Amniotic stem cell (primary cell): Measurements from ENCODE around the gene EIF6.

Source experiments
- DNase-seq: peaks from one replicate; lab custom pipeline; 2025; lab: John Stamatoyannopoulos, UW

Gene EIF6

DNA sequence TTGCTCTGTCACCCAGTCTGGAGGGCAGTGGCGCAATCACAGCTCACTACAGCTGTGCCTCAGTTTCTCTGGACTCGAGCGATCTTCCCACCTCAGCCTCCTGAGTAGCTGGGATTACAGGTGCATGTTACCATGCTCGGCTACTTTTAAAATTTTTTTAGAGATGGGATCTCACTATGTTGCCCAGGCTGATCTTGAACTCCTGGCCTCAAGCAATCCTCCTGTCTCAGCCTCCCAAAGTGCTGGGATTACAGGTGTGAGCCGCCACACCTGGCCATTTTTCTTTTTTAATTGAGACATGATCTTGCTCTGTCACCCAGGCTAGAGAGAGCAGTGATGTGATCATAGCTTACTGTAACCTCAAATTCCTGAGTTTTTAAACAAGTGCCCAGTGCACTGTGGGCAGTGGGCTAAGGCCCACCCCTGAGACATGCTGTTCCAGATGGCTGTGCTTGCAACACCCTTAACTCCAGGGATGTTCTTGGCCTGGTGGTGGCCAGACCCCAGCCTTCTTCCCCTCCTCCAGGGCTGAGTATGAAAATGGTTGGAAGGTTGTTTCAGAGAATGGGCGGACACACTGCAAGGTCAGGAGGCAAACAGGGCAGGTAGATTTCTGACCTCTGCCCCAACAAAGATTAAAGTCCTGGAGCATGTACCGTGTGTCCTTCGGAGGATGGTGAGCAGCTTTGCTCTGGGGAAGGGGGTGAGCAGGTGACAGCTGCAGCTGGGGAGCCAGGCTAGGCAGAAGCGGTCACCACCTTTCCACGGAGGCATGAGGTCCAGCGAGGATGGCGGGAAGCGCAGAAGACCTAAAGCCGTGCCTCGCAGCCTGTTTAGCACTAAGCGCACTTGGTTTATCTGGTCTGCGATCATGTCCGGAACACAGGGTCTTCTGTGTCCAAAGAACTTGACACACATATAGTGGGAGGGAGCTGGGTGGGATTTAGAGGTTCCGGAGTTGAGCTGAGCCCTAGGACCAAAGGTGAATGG, 9.0 kb upstream of the EIF6 start:
- no peak for DNase-seq

DNA sequence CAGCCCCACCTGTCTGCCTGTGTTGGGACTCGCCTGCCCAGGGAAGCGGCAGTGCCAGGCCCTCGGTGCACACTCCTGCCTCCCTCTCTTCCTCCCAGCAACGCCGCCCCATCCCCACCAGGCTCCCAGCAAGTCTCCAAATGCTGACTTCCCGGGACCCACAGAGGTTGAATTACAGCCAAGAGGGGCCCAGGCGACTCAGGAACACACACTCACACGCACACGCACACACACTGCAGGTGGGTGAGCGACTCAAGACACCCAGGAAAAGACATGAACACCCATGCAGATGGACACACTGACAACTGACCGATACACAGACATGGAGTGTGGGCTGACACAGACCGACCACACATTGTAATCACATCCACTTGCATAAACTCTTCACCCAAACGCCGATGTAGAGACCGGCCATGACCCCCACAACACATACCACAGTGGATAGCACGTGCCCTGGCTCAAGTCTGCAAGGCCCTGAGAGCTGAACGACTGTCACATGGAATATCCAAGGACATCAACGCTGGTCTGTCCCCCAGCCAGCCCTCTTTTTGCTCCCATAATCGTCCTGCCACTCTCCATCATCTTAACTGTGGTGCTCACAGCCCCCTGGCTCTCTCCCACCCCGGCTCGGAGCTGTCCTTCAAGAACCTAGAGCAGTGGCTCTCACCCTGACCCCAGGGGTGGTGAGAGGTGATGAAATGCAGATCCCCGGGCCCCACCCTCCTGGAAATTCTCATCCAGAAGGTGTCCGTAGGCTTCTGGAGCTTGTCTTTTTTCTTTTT, 8.1 kb upstream of the EIF6 start:
- no peak for DNase-seq

GRCh38 chr20:35291654-35292503, 7.3 kb upstream of the EIF6 start, which contains the start of gene FAM83C:
Gene FAM83C, minus strand, starts transcription at chr20:35292425. Its CDS starts 121 bp downstream, at chr20:35292304.
- DNase-seq, result no peak

DNA sequence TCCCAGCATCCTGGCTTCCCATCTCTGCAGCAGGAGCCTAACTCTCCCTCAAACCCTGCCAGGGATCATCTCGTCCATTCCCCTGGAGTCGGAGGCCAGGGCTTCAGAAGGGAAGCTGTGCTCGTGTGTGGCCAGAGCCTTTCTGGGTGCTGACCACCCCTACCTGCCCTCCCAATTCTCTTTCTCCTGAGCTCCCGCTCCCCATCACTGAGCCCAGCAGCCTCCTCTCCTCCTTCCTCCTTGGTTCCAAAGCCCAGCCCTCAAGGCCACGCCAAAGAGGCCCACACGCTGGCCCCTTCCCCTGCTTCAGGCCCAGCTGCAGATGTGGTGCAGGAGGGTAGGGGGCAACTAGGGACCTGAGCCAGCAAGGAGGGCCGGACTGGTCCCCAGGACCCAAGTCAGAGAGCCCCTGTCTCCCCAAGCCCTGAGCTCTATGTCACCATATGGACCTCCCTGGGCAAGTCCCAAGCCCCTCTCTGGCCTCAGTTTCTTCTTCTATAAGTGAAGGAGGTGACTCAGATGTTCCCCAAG, 6.4 kb upstream of the EIF6 start:
- no peak for DNase-seq

DNA sequence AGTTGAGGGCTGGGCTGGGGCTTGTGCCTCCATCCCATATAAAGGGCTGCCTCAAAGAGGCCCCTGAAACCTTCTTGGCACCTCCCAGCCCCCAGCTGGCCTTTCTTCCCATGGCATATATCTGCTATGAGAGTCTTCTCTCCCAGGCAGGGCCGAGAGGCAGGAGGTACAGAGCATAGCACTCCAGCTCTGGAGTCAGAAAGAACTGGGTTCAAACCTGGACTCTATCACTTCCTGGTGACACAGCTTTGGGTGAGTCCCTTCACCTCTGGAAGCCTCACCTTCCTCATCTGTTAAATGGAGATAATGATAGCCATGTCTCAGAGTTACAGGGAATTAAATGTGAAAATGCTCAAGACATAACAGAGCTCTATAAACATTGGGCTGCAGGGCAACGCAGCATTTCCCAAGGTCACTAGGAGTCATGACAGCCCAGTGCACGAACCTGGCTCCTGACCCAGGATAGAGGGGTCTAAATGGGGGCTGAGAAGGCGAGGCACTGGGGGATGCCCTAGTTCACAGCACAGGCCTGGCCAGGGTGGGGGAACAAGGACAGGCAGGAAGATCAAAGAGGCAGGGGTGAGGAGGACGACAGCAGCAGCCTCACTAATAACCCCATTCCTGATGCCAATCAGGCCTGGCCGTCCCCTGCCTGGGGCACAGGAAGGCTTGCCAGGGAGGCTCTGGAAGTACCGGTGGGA, 5.8 kb upstream of the EIF6 start:
- DNase-seq, result no peak

DNA sequence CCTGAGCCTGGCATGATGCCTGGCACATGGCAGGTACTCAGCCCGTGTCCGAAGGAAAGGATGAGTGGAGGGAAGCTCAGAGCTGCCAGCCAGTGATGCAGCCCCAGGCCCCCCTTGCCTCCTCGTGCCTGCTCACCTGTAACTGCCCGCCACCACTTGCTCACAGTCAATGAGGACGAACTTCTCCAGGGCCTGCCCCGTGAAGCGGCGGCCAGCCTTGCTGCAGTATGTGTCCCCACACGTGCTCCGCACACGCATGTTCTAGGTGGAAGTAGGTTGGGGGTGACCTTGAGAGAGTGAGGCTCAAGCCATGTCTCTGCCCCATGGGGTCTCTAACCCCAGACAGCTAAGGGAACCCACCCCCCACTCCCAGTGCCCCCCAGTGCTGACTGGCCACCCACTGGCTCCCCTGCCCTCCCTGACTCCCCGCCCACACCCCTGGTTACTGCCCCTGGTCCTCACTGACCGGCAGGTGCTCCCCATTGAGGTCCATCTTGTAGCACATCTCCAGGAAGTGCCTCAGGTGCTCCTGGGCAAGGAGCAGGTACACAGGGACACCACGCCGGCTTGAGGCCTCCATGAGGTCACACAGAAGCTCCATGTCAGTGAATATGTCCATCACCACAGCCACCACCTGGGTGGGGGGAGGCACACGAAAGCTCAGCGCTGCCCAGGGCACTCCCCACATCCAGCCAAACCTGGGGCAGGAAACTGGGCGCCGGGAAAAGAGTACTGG, 3.9 kb upstream of the EIF6 start:
- no peak for DNase-seq

DNA sequence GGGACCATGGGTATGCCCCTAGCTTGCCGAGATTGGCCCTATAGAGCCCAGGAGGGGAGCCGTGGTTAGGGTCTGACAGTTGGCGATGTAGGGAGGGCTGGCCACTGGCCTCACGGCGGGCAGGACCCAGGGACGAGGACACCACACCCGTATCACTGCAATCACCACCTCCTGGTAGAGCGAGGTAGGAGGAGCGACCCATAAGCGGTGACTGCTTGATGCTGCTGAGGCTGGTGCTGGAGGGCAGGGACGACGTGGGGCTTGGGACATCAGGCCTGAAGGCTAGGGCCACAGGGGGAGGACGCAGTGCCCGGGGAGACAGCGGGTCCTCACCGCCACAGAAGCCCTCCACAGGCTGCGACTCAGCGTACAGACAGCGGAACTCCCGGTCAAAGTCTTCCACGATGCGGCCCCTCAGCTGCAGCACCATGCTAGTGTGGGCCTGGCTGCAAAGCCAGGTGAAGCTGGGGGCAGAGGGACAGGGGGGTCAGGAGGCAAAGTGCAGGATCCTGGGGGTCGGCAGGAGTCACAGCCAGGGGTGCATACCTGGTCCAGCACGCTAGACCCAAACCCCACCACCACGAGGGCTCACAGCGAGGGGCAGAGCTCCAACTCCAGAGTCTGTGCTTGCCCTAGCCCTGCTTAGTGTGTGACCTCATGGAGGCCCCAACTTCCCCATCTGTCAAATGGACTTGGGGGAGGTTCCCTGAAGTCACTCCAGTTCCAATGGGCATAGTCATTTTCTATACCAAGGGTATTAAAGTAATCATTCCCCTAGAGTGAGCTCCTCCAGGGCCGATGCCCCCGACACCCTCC, 3.1 kb upstream of the EIF6 start:
- no peak for DNase-seq

- DNase-seq, result no peak
Measured at GRCh38 chr20:35286899-35287508, 2.4 kb upstream of the EIF6 start.

- DNase-seq, result no peak
Measured at GRCh38 chr20:35286077-35286898, 1.7 kb upstream of the EIF6 start.

DNA sequence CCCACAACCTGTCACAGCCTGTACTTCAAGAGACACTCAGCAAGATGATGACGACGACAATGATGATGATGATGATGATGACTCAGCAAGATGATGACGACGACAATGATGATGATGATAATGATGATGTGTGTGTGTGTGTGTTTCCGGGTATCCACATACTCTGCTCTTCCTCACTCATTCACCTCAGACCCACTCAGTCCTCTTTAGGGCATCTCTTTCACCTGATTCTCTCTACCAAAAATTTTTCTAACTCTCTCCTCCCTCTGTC, 1.2 kb upstream of the EIF6 start:
- no peak for DNase-seq

GRCh38 chr20:35284992-35285805, 627 bp upstream of the EIF6 start:
- no peak for DNase-seq

- no peak for DNase-seq
Measured at GRCh38 chr20:35283441-35284266, 918 bp downstream of the EIF6 start.

DNA sequence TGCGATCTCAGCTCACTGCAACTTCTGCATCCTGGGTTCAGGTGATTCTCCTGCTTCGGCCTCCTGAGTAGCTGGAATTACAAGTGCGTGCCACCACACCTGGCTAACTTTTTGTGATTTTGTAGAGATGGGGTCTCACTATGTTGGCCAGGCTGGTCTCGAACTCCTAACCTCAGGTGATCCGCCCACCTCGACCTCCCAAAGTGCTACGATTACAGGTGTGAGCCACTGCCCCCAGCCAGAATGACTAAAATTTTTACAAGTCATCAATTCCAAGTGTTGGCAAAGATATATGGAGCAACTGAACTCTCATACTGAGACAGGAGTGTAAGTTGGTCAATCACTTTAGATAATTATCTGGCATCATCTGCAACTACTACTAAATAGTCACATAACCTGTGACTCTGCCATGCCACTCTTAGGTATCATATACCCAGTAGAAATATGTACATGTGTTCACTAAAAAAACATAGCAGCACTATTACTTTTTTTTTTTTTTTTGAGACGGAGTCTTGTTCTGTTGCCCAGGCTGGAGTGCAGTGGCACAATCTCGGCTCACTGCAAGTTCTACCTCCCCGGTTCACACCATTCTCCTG, 3.0 kb downstream of the EIF6 start:
- no peak for DNase-seq

DNA sequence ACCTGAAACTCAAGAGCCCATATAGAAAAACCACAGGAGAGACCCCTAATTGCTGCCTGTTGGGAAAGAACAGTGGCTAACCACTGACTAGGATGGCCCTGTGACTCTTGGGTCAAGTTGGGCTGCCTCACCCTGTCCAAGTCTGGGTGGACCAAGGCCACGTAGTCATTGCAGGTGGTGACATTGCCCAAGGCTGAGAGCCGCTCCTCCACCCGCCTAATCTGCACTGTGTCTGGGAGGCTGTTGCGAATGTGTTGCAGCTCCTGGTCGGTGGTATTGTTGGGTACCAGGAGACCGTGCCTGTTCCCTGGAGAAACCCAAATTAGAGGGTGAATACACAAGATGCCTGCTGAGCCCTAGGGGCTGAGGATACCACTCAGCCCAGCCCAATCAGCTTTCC, 4.0 kb downstream of the EIF6 start:
- no peak for DNase-seq

- no peak for DNase-seq
Measured at GRCh38 chr20:35279533-35280174, 4.9 kb downstream of the EIF6 start.

GRCh38 chr20:35279040-35279439, 5.5 kb downstream of the EIF6 start:
- DNase-seq, result no peak
